ENCODE data around the gene FAM53B.

DNA sequence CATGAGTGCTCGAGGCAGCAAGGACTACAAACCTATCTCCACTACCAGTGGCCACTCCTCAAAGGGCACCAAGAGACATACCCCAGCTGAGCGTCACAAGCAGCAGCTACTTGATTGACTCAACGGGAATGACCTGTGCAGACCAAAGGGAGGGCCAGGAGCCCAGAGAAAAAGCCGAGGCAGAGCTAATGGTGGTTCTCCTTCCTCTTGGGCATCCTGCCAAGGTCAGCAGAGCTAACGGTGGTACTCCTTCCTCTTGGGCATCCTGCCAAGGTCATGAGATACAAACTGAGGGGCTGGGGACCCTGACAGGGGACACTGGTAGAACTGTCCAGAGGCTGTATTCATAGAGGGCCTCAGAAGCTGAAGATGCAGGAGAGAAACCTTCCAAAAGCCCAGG, 60.4 kb downstream of the FAM53B start:
- TF ChIP-seq CTCF (IDR thresholded peaks at IDR 0.05 in 4 of 5, conservative IDR thresholded peaks at IDR 0.05 in 1 of 5) (no peak), POLR2A (IDR thresholded peaks at IDR 0.05) (no peak)

Measured in gastrocnemius medialis (tissue), 4 donors.